Vagina (tissue), 2 donors: ENCODE data around the gene C6orf58. TPM values are rescaled to one million over a fixed set of nuclear protein-coding genes. Genes with fewer than 3 reads are reported as not detected.

Experiments
- DNase-seq, 2 donors: peaks; one replicate each; pipeline ENCODE4 v3.0.0-alpha.2; 2017; ENCODE audit errors: extremely low spot score in 2 of 2
- H3K27ac ChIP-seq: fragments of 200-600 bp; sonication (generic); one replicate; pipeline ENCODE4 v1.5.1; 2019
- H3K27me3 ChIP-seq: fragments of 200-600 bp; sonication (generic); one replicate; pipeline ENCODE4 v1.5.1; 2019
- H3K36me3 ChIP-seq, 2 donors: fragments of 200-600 bp; sonication (generic); one replicate each; pipeline ENCODE4 v1.5.1; 2017 to 2019
- H3K4me1 ChIP-seq: fragments of 200-600 bp; sonication (generic); one replicate; pipeline ENCODE4 v1.5.1; 2019
- H3K4me3 ChIP-seq, 2 donors: fragments of 200-600 bp; sonication (generic); 1 replicate in 1 of 2; 2 replicates in 1 of 2; pipeline ENCODE4 v1.5.1; 2016 to 2019
- H3K9me3 ChIP-seq: fragments of 200-600 bp; sonication (generic); one replicate; pipeline ENCODE4 v1.5.1; 2019
- CTCF ChIP-seq, 3 experiments: fragments of 450-650 bp in 2 of 3; fragments of 200-600 bp in 1 of 3; sonication (generic) in 1 of 3; IDR thresholded peaks; one replicate each; pipeline ENCODE4 v1.5.1; 2017 to 2019; ENCODE audit warnings: antibody characterized with exemption in 3 of 3, mild to moderate bottlenecking in 2 of 3, moderate library complexity in 2 of 3
- POLR2A ChIP-seq, 2 donors: fragments of 450-650 bp; IDR thresholded peaks; one replicate each; pipeline ENCODE4 v1.6.1; 2017; ENCODE audit warnings: antibody characterized with exemption in 2 of 2, mild to moderate bottlenecking in 2 of 2, moderate library complexity in 2 of 2
- POLR2AphosphoS5 ChIP-seq, 2 donors: sonication (generic); formaldehyde crosslinking; IDR thresholded peaks; one replicate each; pipeline ENCODE4 v1.9.0; 2017; ENCODE audit warnings: antibody characterized with exemption in 2 of 2, mild to moderate bottlenecking in 2 of 2, low read depth in 1 of 2; ENCODE audit not compliant: insufficient read depth in 1 of 2
- intact Hi-C: fragments of 100-400 bp; cut with DNase I; formaldehyde crosslinking; loops from one replicate; pipeline ENCODE4 v1.15.1; 2023
- total RNA-seq: library from RNA; depleted of rRNA; stranded (reverse); fragments of >200 nt; gene quantifications from one replicate; pipeline ENCODE4 v1.2.3, GENCODE V29; 2016

Gene C6orf58
- not detected for total RNA-seq

- TF ChIP-seq CTCF (IDR thresholded peaks at IDR 0.05) (no peak), POLR2A (IDR thresholded peaks at IDR 0.05) (no peak), POLR2AphosphoS5 (IDR thresholded peaks at IDR 0.05; ENCODE audit: insufficient read depth in 1 of 2, low read depth in 1 of 2) (no peak)
- intact Hi-C loops: no loop called here
- no peaks in the 10 kb centered on the region for H3K27me3 ChIP-seq
- H3K36me3 ChIP-seq: no peaks in the 10 kb centered on the region
- no peak within 1 kb of the TSS for H3K4me3 ChIP-seq
- no peaks in the 10 kb centered on the region for H3K4me1 ChIP-seq
- DNase-seq: no peak
- no peak within 1 kb of the TSS for H3K27ac ChIP-seq
- no peaks in the 10 kb centered on the region for H3K9me3 ChIP-seq
Measured at GRCh38 chr6:127576874-127577273, at the start of gene C6orf58. Gene C6orf58 (plus strand): TSS chr6:127577174. CDS start chr6:127577186, 12 bp downstream.

- H3K36me3 ChIP-seq: no peaks in the 10 kb centered on the region
- no peak overlapping the region for H3K4me3 ChIP-seq
- no peak for DNase-seq
- intact Hi-C loops: loop anchor here (10.0 kb wide), 2 partner anchors 68 to 228 kb away; no protein-coding TSS in a partner anchor
- H3K27ac ChIP-seq: no peak overlapping the region
- H3K9me3 ChIP-seq: no peaks in the 10 kb centered on the region
- TF ChIP-seq POLR2AphosphoS5 (IDR thresholded peaks at IDR 0.05; ENCODE audit: insufficient read depth in 1 of 2, low read depth in 1 of 2) (no peak), CTCF (IDR thresholded peaks at IDR 0.05) (no peak)
- no peaks in the 10 kb centered on the region for H3K27me3 ChIP-seq
- H3K4me1 ChIP-seq: no peaks in the 10 kb centered on the region
Measured at GRCh38 chr6:127533011-127533410, 44.0 kb upstream of the C6orf58 start.

- intact Hi-C loops: loop anchor here (10.0 kb wide), 2 partner anchors 69 to 229 kb away; no protein-coding TSS in a partner anchor
- H3K27ac ChIP-seq: no peak overlapping the region
- DNase-seq: no peak
- no peaks in the 10 kb centered on the region for H3K4me1 ChIP-seq
- no peak overlapping the region for H3K4me3 ChIP-seq
- no peaks in the 10 kb centered on the region for H3K27me3 ChIP-seq
- H3K36me3 ChIP-seq: no peaks in the 10 kb centered on the region
- no peak for TF ChIP-seq POLR2AphosphoS5 (IDR thresholded peaks at IDR 0.05; ENCODE audit: insufficient read depth in 1 of 2, low read depth in 1 of 2)
- no peak for TF ChIP-seq POLR2A (IDR thresholded peaks at IDR 0.05)
- TF ChIP-seq CTCF (IDR thresholded peaks at IDR 0.05): no peak
- H3K9me3 ChIP-seq: no peaks in the 10 kb centered on the region
Measured at GRCh38 chr6:127533736-127534135, 43.2 kb upstream of the C6orf58 start.

GRCh38 chr6:127538750-127539264, 38.2 kb upstream of the C6orf58 start:
- intact Hi-C loops: loop anchor here (10.0 kb wide), 2 partner anchors 74 to 234 kb away; no protein-coding TSS in a partner anchor

More at GRCh38 chr6:127538750-127539264, 38.2 kb upstream of the C6orf58 start:
- Histone ChIP-seq H3K27me3 (no peaks in the 10 kb centered on the region), H3K36me3 (no peaks in the 10 kb centered on the region), H3K9me3 (no peaks in the 10 kb centered on the region), H3K27ac (no peak overlapping the region), H3K4me1 (no peaks in the 10 kb centered on the region), H3K4me3 (no peak overlapping the region)
- TF ChIP-seq POLR2A (IDR thresholded peaks at IDR 0.05): no peak
- no peak for TF ChIP-seq CTCF (IDR thresholded peaks at IDR 0.05)
- no peak for TF ChIP-seq POLR2AphosphoS5 (IDR thresholded peaks at IDR 0.05; ENCODE audit: insufficient read depth in 1 of 2, low read depth in 1 of 2)
- no peak for DNase-seq
